Epithelial cell of proximal tubule (primary cell): ENCODE data around the gene CACNB2. TPM values are rescaled to one million over a fixed set of nuclear protein-coding genes. Genes with fewer than 3 reads are reported as not detected.

ENCODE experiments used
- DNase-seq: peaks from one replicate; pipeline ENCODE4 v3.0.0-alpha.2; 2011; ENCODE audit warnings: low read depth
- H3K4me3 ChIP-seq: 2 replicates; pipeline ENCODE4 v1.5.1; 2011; ENCODE audit warnings: low read depth, mild to moderate bottlenecking, low read length
- CTCF ChIP-seq: conservative IDR thresholded peaks from 2 replicates; pipeline ENCODE4 v1.5.1; 2012; ENCODE audit warnings: low read depth, mild to moderate bottlenecking, low read length
- total RNA-seq: library from RNA; depleted of rRNA; stranded (reverse); fragments of >200 nt; gene quantifications from 2 replicates; pipeline ENCODE4 v1.2.3, GENCODE V29; 2015

Gene CACNB2
- total RNA-seq, 1 donor from 2014 or later: not detected

GRCh38 chr10:18219146-18219545, 78.9 kb downstream of the CACNB2 start:
- TF ChIP-seq CTCF: no peak
- no peak overlapping the region for H3K4me3 ChIP-seq
- no peak for DNase-seq

DNA sequence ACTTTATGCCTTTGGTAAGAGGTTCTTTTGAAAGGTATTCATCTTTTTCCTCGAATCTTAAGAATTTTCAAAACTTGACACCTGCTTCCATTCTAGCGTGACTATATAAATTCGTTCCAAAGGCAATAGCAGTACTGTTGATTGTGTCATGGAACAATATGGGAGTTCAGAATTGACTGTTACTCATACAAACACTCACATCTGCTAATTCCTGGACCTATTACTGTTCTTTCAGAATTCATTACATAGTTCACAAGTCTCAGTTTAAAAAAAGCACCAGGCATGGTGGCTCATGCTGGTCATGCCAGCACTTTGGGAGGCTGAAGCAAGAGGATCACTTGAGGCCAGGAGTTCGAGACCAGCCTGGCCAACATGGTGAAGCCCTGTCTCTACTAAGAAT, 80.9 kb downstream of the CACNB2 start:
- H3K4me3 ChIP-seq: no peak overlapping the region
- TF ChIP-seq CTCF: no peak
- no peak for DNase-seq

GRCh38 chr10:18221882-18222281, 81.7 kb downstream of the CACNB2 start:
- DNase-seq: no peak
- H3K4me3 ChIP-seq: no peak overlapping the region
- no peak for TF ChIP-seq CTCF

DNA sequence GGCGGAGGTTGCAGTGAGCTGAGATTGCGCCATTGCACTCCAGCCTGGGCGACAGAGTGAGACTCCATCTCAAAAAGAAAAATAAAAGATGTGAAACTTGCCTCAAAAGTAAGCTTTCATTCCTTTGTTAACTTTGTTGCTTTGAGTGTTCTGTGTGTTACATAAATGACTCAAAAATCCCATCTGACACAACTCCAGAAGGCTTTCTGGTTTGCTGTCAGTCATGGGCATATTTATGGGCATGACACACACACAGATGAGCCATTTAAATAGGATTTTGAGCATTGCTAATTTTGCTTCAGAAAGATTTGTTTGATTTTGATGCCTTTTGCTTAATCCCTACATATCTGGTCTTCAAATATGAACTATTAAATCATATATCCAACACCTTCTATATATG, 82.6 kb downstream of the CACNB2 start:
- DNase-seq: no peak
- no peak overlapping the region for H3K4me3 ChIP-seq
- TF ChIP-seq CTCF: no peak

DNA sequence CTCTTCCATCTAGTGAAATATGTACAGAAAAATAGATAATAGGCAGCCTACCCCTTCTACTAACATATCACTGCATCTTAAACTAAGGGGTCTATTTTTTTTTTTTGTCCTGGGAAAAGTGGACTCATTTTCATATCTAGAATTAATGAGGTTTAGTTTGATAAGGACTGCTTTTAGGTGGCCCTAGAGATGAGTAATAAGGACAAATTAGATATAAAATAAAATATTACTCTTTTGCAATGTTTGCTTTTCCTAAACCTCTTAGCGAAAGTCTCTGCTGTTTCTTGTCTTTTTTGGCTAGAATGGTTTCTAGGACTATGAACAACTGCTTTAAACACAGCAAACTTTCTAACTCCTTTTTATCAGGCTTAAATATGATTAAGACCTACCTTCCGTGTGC, 83.7 kb downstream of the CACNB2 start:
- TF ChIP-seq CTCF: no peak
- no peak overlapping the region for H3K4me3 ChIP-seq
- no peak for DNase-seq

GRCh38 chr10:18224626-18225445, 84.6 kb downstream of the CACNB2 start:
- DNase-seq: no peak
- no peak overlapping the region for H3K4me3 ChIP-seq
- no peak for TF ChIP-seq CTCF

- no peak for DNase-seq
- no peak overlapping the region for H3K4me3 ChIP-seq
- TF ChIP-seq CTCF: no peak
Observed at GRCh38 chr10:18226336-18226735, 86.1 kb downstream of the CACNB2 start.
